Caco-2 (cell line): ENCODE measurements around the gene PLSCR1. TPM values are rescaled to one million over a fixed set of nuclear protein-coding genes. Genes with fewer than 3 reads are reported as not detected.
A peak's percentile ranks its signal among the peaks of the same experiment; 100 is the strongest.

Experiments used
- BruUV-seq: library from RNA; stranded (reverse); fragments of 400-500 nt; replicated peaks from 2 replicates; lab custom pipeline; 2021; lab: Mats Ljungman, UMichigan
- CTCF ChIA-PET: fragments of 300-600 bp; sonication (Branson Sonifier 250); formaldehyde crosslinking; loops from one replicate; lab custom pipeline; 2022; ENCODE audit warnings: antibody characterized with exemption; lab: Charles Lee
- POLR2A ChIA-PET: fragments of 300-600 bp; sonication (Branson Sonifier 250); formaldehyde crosslinking; loops from one replicate; lab custom pipeline; 2022; ENCODE audit warnings: antibody characterized with exemption; lab: Charles Lee
- DNase-seq, 2 experiments: peaks; one replicate each; pipeline versions ENCODE4 v3.0.0 to v3.0.0-alpha.2; 2020 to 2022
- H3K27me3 ChIP-seq: replicated peaks from 2 replicates; pipeline ENCODE4 v1.6.0; 2011; ENCODE audit warnings: low read length; ENCODE audit not compliant: control insufficient read depth, insufficient read depth
- H3K36me3 ChIP-seq: 2 replicates; pipeline ENCODE4 v1.5.1; 2011; ENCODE audit warnings: low read length; ENCODE audit not compliant: control insufficient read depth, insufficient read depth
- H3K4me1 ChIP-seq: fragments of 250-450 bp; sonication (Bioruptor Pico); 2 replicates; pipeline ENCODE4 v1.5.1; 2020; ENCODE audit warnings: mild to moderate bottlenecking
- H3K4me3 ChIP-seq: 2 replicates; pipeline ENCODE4 v1.5.1; 2011; ENCODE audit warnings: low read depth, mild to moderate bottlenecking, control low read depth, low read length
- H3K9me3 ChIP-seq: fragments of 250-450 bp; sonication (Bioruptor Pico); 2 replicates; pipeline ENCODE4 v1.5.1; 2020; ENCODE audit warnings: mild to moderate bottlenecking, moderate library complexity
- H3K27ac Mint-ChIP-seq: one replicate; pipeline ENCODE4 v1.8.0; 2022; ENCODE audit warnings: mixed read lengths; ENCODE audit not compliant: unreplicated experiment
- H3K27me3 Mint-ChIP-seq: one replicate; pipeline ENCODE4 v1.8.0; 2022; ENCODE audit warnings: mixed read lengths; ENCODE audit not compliant: insufficient read depth, unreplicated experiment
- H3K36me3 Mint-ChIP-seq: one replicate; pipeline ENCODE4 v1.8.0; 2022; ENCODE audit warnings: mild to moderate bottlenecking, mixed read lengths; ENCODE audit not compliant: insufficient read depth, unreplicated experiment
- H3K4me1 Mint-ChIP-seq: one replicate; pipeline ENCODE4 v1.8.0; 2022; ENCODE audit warnings: low read depth, mixed read lengths; ENCODE audit not compliant: unreplicated experiment
- H3K4me3 Mint-ChIP-seq: one replicate; pipeline ENCODE4 v1.8.0; 2022; ENCODE audit warnings: mild to moderate bottlenecking, moderate library complexity, mixed read lengths; ENCODE audit not compliant: unreplicated experiment
- H3K9me3 Mint-ChIP-seq: one replicate; pipeline ENCODE4 v1.8.0; 2022; ENCODE audit warnings: mixed read lengths; ENCODE audit not compliant: unreplicated experiment
- intact Hi-C: fragments of 100-400 bp; cut with micrococcal nuclease; formaldehyde crosslinking; loops from one replicate; pipeline ENCODE4 v1.10.0; 2022; ENCODE audit not compliant: unreplicated experiment
- total RNA-seq: library from RNA; stranded (reverse); gene quantifications from 2 replicates; pipeline ENCODE4 v1.2.3, GENCODE V29; 2022
- TF ChIP-seq, protein P1 (sequence below), 2 experiments: fragments of 200-600 bp in 1 of 2; IDR thresholded peaks; 1 replicate in 1 of 2; 2 replicates in 1 of 2; pipeline versions ENCODE4 v1.5.1 to v1.8.0; 2011 to 2022; ENCODE audit warnings: antibody characterized with exemption in 1 of 2, control low read depth in 1 of 2, inconsistent platforms in 1 of 2, low read depth in 1 of 2, low read length in 1 of 2, mild to moderate bottlenecking in 1 of 2, moderate library complexity in 1 of 2; ENCODE audit not compliant: insufficient read depth in 1 of 2, severe bottlenecking in 1 of 2, unreplicated experiment in 1 of 2

The PLSCR1 gene
- total RNA-seq, 1 experiment from 2014 or later = 116 TPM

DNA sequence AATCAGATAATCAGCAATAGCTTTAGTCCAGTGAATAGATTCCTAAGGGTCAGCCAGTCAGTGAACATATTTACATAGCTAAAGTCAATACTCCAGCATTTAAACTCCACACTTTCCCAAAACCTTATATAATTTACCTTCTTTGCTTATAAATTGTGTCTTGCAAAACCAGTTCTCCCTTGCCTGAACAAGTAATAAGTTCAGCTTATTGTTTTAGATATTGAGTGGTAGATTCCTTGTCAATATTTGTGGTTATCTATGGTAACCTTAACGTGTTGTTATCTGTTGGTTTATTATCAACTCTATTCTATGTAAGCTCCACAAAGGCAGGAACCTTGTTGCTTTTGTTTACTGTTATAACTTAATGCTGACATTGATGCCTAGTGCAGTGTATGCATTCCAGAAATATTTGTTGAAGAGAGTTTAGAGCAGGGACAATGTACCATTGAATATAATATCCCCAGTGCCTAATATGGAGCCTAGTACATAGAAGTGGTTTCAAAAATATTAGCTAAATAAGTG, 36.7 kb upstream of the PLSCR1 start:
- Histone ChIP-seq H3K4me3 (no peak overlapping the region), H3K36me3 (no peaks in the 10 kb centered on the region), H3K27me3 (no peaks in the 10 kb centered on the region), H3K4me1 (peaks cover 31% of the 10 kb centered on the region), H3K9me3 (peaks cover 9% of the 10 kb centered on the region)
- no peaks in the 10 kb centered on the region for H3K9me3 Mint-ChIP-seq
- no peaks in the 10 kb centered on the region for H3K36me3 Mint-ChIP-seq
- BruUV-seq = no TSS peak
- H3K4me1 Mint-ChIP-seq = peaks cover 31% of the 10 kb centered on the region
- peak overlapping the region; percentile 39 for H3K4me3 Mint-ChIP-seq
- intact Hi-C loops = loop anchor here (1.0 to 2.0 kb wide), 2 partner anchors 37 to 46 kb away; partner anchors contain the start of gene PLSCR1
- POLR2A ChIA-PET = interaction anchor here (1.9 kb wide), 1 partner anchor 37 kb away, joined by 8 read pairs; the partner anchor contains the start of gene PLSCR1
- CTCF ChIA-PET = interaction anchor here (1.0 to 1.1 kb wide), 2 partner anchors 359 to 392 kb away, joined by 3 to 4 read pairs; no protein-coding TSS in a partner anchor
- H3K27ac Mint-ChIP-seq = peak overlapping the region; percentile 90
- TF ChIP-seq, protein P1, sequence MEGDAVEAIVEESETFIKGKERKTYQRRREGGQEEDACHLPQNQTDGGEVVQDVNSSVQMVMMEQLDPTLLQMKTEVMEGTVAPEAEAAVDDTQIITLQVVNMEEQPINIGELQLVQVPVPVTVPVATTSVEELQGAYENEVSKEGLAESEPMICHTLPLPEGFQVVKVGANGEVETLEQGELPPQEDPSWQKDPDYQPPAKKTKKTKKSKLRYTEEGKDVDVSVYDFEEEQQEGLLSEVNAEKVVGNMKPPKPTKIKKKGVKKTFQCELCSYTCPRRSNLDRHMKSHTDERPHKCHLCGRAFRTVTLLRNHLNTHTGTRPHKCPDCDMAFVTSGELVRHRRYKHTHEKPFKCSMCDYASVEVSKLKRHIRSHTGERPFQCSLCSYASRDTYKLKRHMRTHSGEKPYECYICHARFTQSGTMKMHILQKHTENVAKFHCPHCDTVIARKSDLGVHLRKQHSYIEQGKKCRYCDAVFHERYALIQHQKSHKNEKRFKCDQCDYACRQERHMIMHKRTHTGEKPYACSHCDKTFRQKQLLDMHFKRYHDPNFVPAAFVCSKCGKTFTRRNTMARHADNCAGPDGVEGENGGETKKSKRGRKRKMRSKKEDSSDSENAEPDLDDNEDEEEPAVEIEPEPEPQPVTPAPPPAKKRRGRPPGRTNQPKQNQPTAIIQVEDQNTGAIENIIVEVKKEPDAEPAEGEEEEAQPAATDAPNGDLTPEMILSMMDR (IDR thresholded peaks at IDR 0.05; ENCODE audit: insufficient read depth in 1 of 2, low read depth in 1 of 2, low read length in 1 of 2, severe bottlenecking in 1 of 2, unreplicated experiment in 1 of 2) = no peak
- DNase-seq = peak in 1 of 2 experiments; percentile 27
- H3K27me3 Mint-ChIP-seq = no peaks in the 10 kb centered on the region

DNA sequence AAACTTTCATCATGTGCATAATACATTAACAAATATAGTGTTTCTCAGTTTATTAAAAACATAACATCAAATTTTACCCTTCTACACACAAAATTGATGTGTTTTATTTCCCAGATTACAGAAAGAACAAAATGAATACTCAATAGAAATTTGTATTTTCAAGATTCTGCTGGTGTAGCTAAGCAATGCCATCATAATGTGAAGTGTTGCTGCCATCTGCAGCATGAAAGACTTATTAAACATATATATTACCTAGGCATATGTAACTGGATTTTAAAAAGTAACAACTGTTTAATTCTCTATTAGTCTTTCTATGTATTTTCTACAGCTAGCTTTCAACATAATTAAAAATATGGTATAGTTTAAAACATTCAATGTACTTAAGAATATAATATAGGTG, 33.3 kb upstream of the PLSCR1 start:
- no TSS peak for BruUV-seq
- TF ChIP-seq, protein P1 (IDR thresholded peaks at IDR 0.05; ENCODE audit: insufficient read depth in 1 of 2, low read depth in 1 of 2, low read length in 1 of 2, severe bottlenecking in 1 of 2, unreplicated experiment in 1 of 2) = peak; percentile 19 to 36
- H3K4me1 ChIP-seq = peaks cover 26% of the 10 kb centered on the region
- Mint-ChIP-seq H3K4me1 (peaks cover 27% of the 10 kb centered on the region), H3K27me3 (no peaks in the 10 kb centered on the region), H3K9me3 (no peaks in the 10 kb centered on the region), H3K36me3 (no peaks in the 10 kb centered on the region), H3K27ac (no peak overlapping the region), H3K4me3 (no peak overlapping the region)
- CTCF ChIA-PET = interaction anchor here (1.0 to 1.4 kb wide), 5 partner anchors 33 to 512 kb away, joined by 4 to 10 read pairs (median 5); partner anchors contain the start of gene PLSCR1
- peaks cover 5% of the 10 kb centered on the region for H3K9me3 ChIP-seq
- no peaks in the 10 kb centered on the region for H3K36me3 ChIP-seq
- intact Hi-C loops = loop anchor here (1.0 to 10.0 kb wide), 8 partner anchors 33 to 513 kb away; partner anchors contain the start of gene PLSCR1
- H3K4me3 ChIP-seq = no peak overlapping the region
- POLR2A ChIA-PET = no interaction called here
- DNase-seq = peak in 1 of 2 experiments; percentile 11
- H3K27me3 ChIP-seq = no peaks in the 10 kb centered on the region

DNA sequence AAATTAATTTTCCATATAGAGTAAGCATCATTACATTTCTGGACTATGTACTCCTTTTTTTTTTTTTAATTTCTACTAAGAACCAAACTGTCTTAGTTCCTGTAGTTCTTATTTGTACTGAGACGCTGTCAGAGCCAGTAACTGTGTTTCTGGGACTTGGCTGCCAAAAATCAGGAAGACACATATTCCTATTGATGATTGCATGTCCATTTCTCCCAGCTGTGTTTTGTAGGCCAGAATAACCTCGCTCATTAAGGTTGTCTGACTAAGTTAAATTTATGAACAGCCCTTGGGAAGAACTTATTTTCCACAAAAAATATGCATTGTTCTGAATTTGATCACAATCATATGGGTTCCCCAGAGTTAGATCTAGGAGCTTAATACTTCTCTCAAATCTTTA, 31.2 kb upstream of the PLSCR1 start:
- ChIA-PET CTCF (no interaction called here), POLR2A (no interaction called here)
- Mint-ChIP-seq H3K4me1 (peaks cover 9% of the 10 kb centered on the region), H3K9me3 (no peaks in the 10 kb centered on the region), H3K27ac (no peak overlapping the region), H3K27me3 (no peaks in the 10 kb centered on the region), H3K36me3 (no peaks in the 10 kb centered on the region), H3K4me3 (no peak overlapping the region)
- TF ChIP-seq, protein P1 (IDR thresholded peaks at IDR 0.05; ENCODE audit: insufficient read depth in 1 of 2, low read depth in 1 of 2, low read length in 1 of 2, severe bottlenecking in 1 of 2, unreplicated experiment in 1 of 2) = no peak
- Histone ChIP-seq H3K36me3 (no peaks in the 10 kb centered on the region), H3K27me3 (no peaks in the 10 kb centered on the region), H3K4me1 (peaks cover 6% of the 10 kb centered on the region), H3K9me3 (no peaks in the 10 kb centered on the region), H3K4me3 (no peak overlapping the region)
- DNase-seq = no peak
- no TSS peak for BruUV-seq
- intact Hi-C loops = loop anchor here (2.0 to 10.0 kb wide), 2 partner anchors 193 to 511 kb away; no protein-coding TSS in a partner anchor
